Thoracic aorta (tissue), 2 donors: Measurements from ENCODE around the gene CTNNA2. TPM values are rescaled to one million over a fixed set of nuclear protein-coding genes. Genes with fewer than 3 reads are reported as not detected.

Experiments used
- ATAC-seq: fragments of 150-250 bp; one replicate; pipeline ENCODE4 v1.8.0; 2017; ENCODE audit warnings: low read depth; ENCODE audit not compliant: insufficient number of reproducible peaks, low FRiP score
- DNase-seq: peaks from one replicate; pipeline ENCODE4 v3.0.0-alpha.2; 2020; ENCODE audit warnings: low spot score
- H3K27ac ChIP-seq, 2 donors: fragments of 200-600 bp; sonication (generic); 1 replicate in 1 of 2; 2 replicates in 1 of 2; pipeline ENCODE4 v1.5.1; 2016; ENCODE audit warnings: mild to moderate bottlenecking in 2 of 2, moderate library complexity in 2 of 2
- H3K27me3 ChIP-seq: fragments of 200-600 bp; sonication (generic); replicated peaks from 2 replicates; pipeline ENCODE4 v1.6.0; 2016; ENCODE audit warnings: mild to moderate bottlenecking; ENCODE audit not compliant: insufficient read depth
- H3K36me3 ChIP-seq: fragments of 200-600 bp; sonication (generic); one replicate; pipeline ENCODE4 v1.5.1; 2016
- H3K4me1 ChIP-seq, 2 donors: fragments of 200-600 bp; sonication (generic); 1 replicate in 1 of 2; 2 replicates in 1 of 2; pipeline versions ENCODE4 v1.5.1 to v1.6.0; 2016; ENCODE audit warnings: low read depth in 2 of 2, mild to moderate bottlenecking in 1 of 2; ENCODE audit not compliant: control insufficient read depth in 1 of 2
- H3K4me3 ChIP-seq: fragments of 200-600 bp; sonication (generic); 2 replicates; pipeline ENCODE4 v1.5.1; 2016; ENCODE audit warnings: mild to moderate bottlenecking
- H3K9me3 ChIP-seq: fragments of 200-600 bp; sonication (generic); 2 replicates; pipeline ENCODE4 v1.5.1; 2016
- total RNA-seq, 2 donors: library from RNA; depleted of rRNA; stranded (reverse); fragments of >200 nt; gene quantifications; one replicate each; pipeline versions ENCODE4 v1.1.0 to v1.2.3, GENCODE V29; 2016
- TF ChIP-seq, protein P1 (sequence below): fragments of 200-600 bp; sonication (generic); IDR thresholded peaks from one replicate; pipeline ENCODE4 v1.5.1; 2019; ENCODE audit warnings: antibody characterized with exemption

The CTNNA2 gene
- total RNA-seq, 2 donors from 2014 or later, result not detected

DNA sequence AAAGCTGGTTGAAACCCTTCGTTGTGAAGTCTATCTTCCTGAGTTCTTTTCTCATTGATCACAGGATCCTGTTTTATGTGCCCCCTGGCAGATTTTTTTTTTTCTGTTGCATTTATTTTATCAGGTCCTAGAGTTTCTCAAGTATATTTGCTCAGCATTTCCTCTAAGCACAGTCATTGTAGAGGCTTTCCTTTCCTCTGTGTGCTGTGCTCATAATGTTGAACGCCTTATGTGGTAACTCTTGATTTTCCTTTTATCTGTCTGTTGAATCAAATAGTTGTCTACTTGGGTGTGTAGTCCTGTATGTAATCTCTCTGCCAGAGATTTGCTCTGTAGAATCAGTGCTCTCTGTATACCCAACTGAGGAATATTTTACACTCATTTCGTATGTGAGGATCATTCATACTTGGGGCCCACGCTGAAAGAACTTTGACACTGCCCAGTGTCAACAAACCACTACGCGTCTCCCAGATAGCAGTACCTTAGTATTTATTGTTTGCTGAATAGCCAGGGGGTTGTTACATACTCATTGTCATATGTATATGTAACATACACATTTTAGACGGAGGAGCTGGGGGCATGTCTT, 118.2 kb downstream of the CTNNA2 start:
- TF ChIP-seq, protein P1, sequence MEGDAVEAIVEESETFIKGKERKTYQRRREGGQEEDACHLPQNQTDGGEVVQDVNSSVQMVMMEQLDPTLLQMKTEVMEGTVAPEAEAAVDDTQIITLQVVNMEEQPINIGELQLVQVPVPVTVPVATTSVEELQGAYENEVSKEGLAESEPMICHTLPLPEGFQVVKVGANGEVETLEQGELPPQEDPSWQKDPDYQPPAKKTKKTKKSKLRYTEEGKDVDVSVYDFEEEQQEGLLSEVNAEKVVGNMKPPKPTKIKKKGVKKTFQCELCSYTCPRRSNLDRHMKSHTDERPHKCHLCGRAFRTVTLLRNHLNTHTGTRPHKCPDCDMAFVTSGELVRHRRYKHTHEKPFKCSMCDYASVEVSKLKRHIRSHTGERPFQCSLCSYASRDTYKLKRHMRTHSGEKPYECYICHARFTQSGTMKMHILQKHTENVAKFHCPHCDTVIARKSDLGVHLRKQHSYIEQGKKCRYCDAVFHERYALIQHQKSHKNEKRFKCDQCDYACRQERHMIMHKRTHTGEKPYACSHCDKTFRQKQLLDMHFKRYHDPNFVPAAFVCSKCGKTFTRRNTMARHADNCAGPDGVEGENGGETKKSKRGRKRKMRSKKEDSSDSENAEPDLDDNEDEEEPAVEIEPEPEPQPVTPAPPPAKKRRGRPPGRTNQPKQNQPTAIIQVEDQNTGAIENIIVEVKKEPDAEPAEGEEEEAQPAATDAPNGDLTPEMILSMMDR, result no peak

GRCh38 chr2:79638410-79638809, 125.6 kb downstream of the CTNNA2 start:
- ATAC-seq (no peak), DNase-seq (no peak)
- H3K36me3 ChIP-seq, result no peaks in the 10 kb centered on the region
- no peaks in the 10 kb centered on the region for H3K9me3 ChIP-seq
- H3K4me3 ChIP-seq, result no peak overlapping the region
- no peak overlapping the region for H3K27ac ChIP-seq
- H3K27me3 ChIP-seq, result no peaks in the 10 kb centered on the region
- H3K4me1 ChIP-seq, result no peaks in the 10 kb centered on the region
- TF ChIP-seq, protein P1, result no peak

More for the DNA sequence above, 118.2 kb downstream of the CTNNA2 start:
- Histone ChIP-seq H3K4me1 (no peaks in the 10 kb centered on the region), H3K27me3 (no peaks in the 10 kb centered on the region), H3K36me3 (no peaks in the 10 kb centered on the region), H3K9me3 (no peaks in the 10 kb centered on the region), H3K27ac (no peak overlapping the region), H3K4me3 (no peak overlapping the region)
- no peak for DNase-seq
- no peak for ATAC-seq

GRCh38 chr2:79638954-79639353, 126.1 kb downstream of the CTNNA2 start:
- no peaks in the 10 kb centered on the region for H3K9me3 ChIP-seq
- ATAC-seq, result no peak
- no peaks in the 10 kb centered on the region for H3K27me3 ChIP-seq
- no peak overlapping the region for H3K27ac ChIP-seq
- TF ChIP-seq, protein P1, result no peak
- no peak for DNase-seq
- no peaks in the 10 kb centered on the region for H3K36me3 ChIP-seq
- H3K4me1 ChIP-seq, result no peaks in the 10 kb centered on the region
- no peak overlapping the region for H3K4me3 ChIP-seq

GRCh38 chr2:79640001-79640400, 127.2 kb downstream of the CTNNA2 start:
- Histone ChIP-seq H3K4me3 (no peak overlapping the region), H3K9me3 (no peaks in the 10 kb centered on the region), H3K27me3 (no peaks in the 10 kb centered on the region), H3K27ac (no peak overlapping the region), H3K36me3 (no peaks in the 10 kb centered on the region), H3K4me1 (no peaks in the 10 kb centered on the region)
- ATAC-seq, result no peak
- DNase-seq, result no peak
- TF ChIP-seq, protein P1, result no peak

DNA sequence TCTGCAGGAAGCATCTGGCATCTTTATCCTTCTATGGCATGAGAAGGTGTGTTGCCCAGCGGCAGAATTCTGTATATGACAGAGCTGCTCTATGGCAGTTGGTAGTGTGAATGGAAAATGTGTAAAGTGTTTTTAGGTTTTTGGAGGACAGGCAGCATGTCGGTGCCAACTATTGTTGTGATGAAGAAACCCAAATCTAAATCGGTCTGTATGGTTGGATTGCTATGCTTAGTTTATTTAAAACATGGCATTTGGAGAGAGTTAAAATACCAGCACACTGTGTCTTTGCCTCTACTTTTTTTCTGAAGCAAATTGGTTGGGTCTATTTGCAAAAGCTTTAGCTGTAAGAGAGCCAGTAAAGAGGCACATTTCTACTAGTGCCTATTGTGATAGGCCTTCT, 136.7 kb downstream of the CTNNA2 start:
- H3K27me3 ChIP-seq, result no peaks in the 10 kb centered on the region
- TF ChIP-seq, protein P1, result no peak
- no peaks in the 10 kb centered on the region for H3K36me3 ChIP-seq
- DNase-seq, result no peak
- H3K4me1 ChIP-seq, result no peaks in the 10 kb centered on the region
- H3K4me3 ChIP-seq, result no peak overlapping the region
- no peaks in the 10 kb centered on the region for H3K9me3 ChIP-seq
- H3K27ac ChIP-seq, result no peak overlapping the region
- no peak for ATAC-seq
